Stomach (tissue), 4 donors: Measurements from ENCODE around the gene C8A.

Experiments
- CTCF ChIP-seq, 7 experiments: fragments of 450-650 bp in 4 of 7; fragments of 200-600 bp in 3 of 7; sonication (generic) in 3 of 7; IDR thresholded peaks; one replicate each; pipeline ENCODE4 v1.5.1; 2016 to 2019; ENCODE audit warnings: antibody characterized with exemption in 7 of 7, control low read depth in 2 of 7, mild to moderate bottlenecking in 1 of 7
- EP300 ChIP-seq: sonication (generic); formaldehyde crosslinking; IDR thresholded peaks from one replicate; pipeline ENCODE4 v1.6.1; 2017; ENCODE audit warnings: antibody characterized with exemption
- POLR2A ChIP-seq, 4 donors: fragments of 450-650 bp; IDR thresholded peaks; one replicate each; pipeline ENCODE4 v1.6.1; 2016; ENCODE audit warnings: antibody characterized with exemption in 4 of 4, control low read depth in 2 of 4, mild to moderate bottlenecking in 1 of 4, moderate library complexity in 1 of 4
- POLR2AphosphoS5 ChIP-seq, 3 donors: sonication (generic); formaldehyde crosslinking; IDR thresholded peaks; one replicate each; pipeline ENCODE4 v1.6.1; 2016; ENCODE audit warnings: antibody characterized with exemption in 3 of 3

GRCh38 chr1:56835657-56836056 is 18.9 kb upstream of the C8A start:
- TF ChIP-seq CTCF (IDR thresholded peaks at IDR 0.05) = no peak
- TF ChIP-seq POLR2AphosphoS5 (IDR thresholded peaks at IDR 0.05) = no peak
- no peak for TF ChIP-seq EP300
- no peak for TF ChIP-seq POLR2A (IDR thresholded peaks at IDR 0.05)
